Fibroblast of skin of abdomen (primary cell): Measurements from ENCODE around the gene FAM193A.
A peak's percentile ranks its signal among the peaks of the same experiment; 100 is the strongest.
"Not testable (repeated sequence)": the region's sequence is repeated elsewhere in the genome, so short reads cannot be mapped to it uniquely, and the experiment has no call there.

ENCODE experiments used
- DNase-seq: peaks from one replicate; pipeline ENCODE4 v3.0.0-alpha.2; 2013

Gene FAM193A

DNA sequence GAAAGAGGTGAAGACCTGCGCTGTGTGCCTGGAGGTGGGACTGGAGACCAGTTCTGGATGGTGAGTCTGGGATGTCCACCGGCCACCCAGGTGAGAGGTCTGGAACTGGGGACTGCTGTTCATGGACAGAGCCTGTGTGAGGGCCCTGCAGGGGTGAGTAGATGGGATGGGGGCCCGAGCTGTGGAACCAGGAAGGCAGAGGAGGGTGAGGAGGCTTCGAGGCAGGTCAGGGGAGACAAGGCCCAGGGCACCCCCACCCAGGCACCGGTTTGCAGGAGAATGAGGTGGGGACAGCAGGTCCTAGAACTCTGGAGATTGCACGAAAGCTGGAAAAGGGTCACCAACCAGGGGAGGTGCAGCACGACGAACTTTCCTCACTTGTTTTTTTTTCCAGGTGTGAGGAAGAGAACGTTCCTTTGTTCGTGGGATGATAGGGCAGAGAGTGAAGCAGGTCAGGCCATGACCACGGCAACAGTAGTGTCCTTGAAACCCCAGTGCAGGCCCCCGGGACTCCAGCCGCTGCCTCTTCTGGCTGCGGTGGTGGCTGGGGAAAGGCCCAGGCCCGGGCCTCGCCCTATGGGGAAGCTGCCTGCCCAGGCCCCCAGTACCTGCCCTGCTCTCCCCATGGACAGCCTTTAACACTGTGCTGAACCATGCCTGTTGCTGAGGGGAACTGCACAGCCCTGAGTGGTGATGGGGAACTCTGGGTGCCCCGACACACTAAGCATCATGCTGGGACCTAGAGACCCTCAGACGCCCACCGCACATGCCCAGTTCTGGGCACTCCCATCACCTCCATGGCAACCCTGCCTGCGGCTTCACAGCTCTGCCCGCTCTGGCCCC lies 196.8 kb downstream of the FAM193A start:
- DNase-seq, result no peak

DNA sequence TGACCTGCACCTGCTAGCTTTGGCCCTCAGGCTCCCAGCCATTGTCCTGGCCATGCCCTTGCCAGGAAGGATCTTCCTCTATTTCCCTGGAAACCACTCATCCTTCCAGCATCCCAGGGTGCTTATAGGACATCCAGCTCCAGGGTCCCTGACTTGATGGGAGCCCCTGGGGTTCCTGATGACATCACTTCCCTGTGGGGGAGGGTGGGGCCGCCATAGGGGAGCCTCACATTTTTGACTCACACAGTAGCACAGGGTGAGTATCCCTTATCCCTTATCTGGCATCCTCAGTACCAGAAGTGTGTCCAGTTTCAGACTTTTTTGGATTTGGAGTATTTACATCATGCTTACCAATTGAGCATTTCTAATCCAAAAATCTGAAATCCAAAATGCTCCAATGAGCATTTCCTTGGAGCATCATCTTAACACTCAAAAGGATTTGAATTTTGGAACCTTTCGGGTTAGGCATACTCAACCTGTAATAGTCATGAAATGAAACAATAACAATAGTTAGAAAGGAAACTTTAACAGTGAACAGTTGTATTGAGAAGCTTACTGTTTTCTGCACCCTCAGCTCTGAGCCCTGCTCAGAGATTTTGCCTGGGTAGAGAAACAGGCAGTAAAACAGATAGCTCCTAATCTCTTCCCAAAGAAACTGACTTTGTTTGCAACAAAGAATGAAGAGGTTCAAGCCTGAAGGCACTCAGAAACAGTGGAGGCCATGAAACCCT lies 197.6 kb downstream of the FAM193A start:
- no peak for DNase-seq

DNA sequence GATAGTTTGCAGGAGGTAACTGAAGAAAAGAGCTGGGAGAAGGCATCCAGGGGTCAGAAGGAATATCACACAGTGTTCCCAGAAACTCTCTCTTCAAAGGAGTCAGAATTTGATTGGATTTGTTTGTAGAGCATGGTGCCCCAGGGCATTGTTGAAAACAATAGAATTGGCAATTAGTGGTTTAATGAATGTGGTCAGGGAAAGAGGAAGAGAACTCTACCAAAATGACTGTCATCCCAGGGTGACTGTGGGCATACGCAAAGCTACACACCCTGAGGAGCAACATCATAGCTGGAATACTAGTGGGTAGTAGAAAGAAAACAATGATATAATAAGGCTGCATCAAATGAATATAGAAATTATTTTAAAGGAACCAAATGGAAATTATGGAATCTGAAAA lies 198.2 kb downstream of the FAM193A start:
- no peak for DNase-seq

DNA sequence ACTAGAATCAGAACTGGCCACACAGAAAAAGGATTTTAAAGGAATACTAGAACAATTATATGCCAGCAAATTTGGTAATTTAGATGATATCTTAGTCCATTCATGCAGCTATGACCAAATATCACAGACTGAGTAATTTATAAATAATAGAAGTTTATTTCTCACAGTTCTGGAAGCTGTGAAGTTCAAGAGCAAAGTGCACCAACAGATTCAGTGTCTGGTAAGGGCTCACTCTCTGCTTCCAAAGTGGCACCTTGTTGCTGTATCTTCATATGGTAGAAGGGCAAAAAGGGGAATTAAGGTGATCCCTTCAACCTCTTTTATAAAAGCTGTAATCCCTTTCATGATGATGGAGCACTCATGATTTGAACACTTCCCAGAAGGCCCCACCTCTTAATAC lies 199.4 kb downstream of the FAM193A start:
- DNase-seq, result no peak

DNA sequence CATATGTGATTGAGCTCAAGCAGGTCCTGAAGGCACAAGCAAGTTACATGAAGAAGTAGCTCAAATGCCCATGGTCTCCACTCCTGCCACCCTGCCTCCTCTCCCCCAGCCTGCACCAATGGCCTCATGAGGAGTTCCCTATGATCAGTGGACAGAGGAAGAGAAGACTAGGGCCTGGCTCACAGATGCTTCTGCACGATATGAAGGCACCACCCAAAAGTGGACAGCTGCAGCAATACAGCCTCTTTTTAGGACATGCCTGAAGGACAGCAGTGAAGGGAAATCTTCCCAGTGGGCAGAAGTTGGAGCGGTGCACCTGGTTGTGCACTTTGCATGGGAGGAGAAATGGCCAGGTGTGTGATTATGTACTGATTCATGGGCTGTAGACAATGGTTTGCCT lies 201.8 kb downstream of the FAM193A start:
- DNase-seq, result not testable (repeated sequence)

DNA sequence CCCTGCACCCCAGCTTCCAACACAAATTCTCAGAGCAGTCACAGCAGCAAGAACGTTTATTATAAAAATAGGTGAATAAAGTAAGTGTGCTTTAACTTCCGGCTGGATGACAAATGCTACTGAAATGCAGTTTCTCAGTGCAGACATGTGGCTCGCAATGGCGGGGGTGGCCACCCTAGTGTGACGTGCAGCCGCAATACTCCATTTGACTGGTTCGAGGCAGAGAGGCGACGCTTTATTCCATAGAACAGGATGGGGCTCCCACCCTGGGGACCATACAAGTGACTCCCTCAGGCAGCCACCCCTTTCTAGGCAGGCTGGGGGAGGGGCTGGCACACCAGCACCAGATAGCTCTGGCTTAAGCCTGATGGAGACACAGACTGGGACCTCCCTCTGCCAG lies 205.2 kb downstream of the FAM193A start:
- DNase-seq, result peak; percentile 37

DNA sequence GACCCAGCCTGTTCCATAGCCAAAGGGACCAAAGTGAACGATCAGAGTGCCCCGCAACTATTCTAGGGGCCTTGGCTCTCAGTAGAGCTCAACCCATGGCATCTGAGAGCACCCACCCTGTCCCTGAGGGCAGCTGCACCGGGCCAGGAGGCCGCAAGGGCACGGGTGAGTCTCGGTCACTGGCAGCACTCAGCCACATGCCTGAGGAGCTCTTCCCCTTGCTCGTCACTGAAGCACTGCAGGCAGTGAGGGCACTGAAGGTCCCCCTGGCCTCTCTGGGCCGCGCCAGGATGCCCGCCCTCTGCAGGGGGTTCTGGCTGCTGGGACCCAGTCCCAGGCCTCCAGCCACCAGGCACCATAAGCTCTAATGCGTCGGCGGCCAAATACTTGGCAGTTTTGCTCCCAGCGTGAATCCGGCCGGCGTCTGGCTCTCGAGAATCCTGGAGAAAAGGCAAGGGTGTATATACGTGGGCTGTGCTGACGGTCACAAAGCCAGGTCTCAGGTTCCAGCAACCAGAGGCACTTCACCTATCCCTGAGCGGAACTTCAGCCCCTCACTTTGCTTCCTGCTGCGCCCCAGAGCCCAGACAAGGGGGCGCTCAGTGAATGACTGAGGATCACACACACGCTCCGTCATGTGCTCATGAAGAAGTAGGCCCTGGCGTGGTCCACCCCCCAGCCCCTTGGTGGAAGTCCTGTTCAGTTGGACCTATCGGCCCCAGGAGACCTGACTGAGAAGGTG lies 205.8 kb downstream of the FAM193A start:
- DNase-seq, result no peak

DNA sequence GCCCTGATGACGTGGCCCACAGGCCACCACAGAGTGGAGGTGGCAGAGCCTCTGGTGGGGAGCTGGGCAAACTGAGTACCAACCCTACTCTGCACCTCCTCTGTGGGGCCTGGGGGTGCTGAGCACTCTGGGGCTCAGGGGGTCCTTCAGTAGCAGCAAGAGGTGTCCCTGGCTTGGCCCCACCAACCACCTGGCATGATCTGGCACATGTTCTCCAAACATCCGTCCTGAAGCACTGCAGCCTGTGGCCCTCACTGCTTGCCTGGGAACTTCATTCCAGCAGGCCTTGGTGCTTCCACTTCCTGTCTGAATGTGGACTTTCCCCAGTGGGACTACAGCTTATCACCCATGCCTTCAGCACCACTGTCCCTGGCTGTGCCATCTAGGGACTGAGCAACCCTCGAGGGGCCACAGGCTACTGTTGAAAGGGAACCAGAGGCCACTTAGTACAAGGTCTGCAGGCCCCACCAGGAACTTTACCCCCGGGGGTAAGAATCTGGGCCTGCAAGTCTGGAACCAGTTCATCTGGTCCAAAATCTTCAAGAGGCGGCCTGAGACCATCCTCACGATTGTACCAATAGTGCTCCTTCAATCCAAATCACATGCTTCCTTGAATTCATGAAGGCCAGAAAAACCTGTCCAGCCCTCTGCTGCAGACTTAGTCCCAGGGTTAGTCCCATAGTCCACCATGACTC lies 206.5 kb downstream of the FAM193A start:
- DNase-seq, result no peak

DNA sequence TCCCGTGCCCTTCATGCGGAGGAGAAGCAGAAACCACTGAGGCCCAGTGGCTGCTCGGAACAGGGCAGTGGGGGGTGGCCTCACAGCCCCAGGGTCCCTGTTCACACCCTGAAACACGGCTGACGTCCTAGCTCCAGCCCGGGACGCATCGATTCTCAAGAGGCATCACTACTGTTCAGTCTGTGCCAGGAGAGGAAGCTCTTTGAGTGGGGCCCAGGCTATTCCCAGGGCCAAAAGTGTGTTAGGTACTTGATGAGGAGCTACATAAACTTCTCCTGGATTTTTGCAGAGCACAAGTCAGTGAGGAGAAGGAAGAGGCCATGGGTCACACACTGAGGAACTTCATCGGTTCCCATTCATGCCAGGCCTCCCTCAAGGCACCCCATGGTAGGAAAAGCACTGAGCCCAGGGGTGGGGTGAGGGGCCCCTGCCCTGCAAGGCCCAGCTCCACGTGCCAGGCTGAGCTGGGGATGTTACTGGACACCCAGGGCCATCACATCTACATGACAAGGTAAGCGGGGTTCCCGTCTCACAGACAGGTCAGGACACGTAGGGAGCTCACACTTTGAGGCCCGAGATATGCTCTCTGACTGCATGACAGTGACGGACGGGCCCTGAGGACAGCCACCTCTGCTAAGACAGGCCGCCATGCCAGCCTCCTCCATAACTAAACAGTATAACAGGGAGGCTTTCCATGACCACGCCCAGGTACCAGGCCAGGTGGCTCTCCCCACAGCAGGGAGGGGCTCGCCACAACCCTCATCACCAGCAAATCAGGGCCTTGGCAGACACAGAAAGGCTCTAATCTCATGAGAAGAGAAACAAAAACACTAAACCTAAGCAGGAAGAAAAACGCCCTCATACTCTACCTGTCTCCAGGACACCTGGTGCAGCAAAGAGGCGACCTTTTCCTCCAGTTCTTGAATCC lies 207.3 kb downstream of the FAM193A start:
- DNase-seq, result no peak

DNA sequence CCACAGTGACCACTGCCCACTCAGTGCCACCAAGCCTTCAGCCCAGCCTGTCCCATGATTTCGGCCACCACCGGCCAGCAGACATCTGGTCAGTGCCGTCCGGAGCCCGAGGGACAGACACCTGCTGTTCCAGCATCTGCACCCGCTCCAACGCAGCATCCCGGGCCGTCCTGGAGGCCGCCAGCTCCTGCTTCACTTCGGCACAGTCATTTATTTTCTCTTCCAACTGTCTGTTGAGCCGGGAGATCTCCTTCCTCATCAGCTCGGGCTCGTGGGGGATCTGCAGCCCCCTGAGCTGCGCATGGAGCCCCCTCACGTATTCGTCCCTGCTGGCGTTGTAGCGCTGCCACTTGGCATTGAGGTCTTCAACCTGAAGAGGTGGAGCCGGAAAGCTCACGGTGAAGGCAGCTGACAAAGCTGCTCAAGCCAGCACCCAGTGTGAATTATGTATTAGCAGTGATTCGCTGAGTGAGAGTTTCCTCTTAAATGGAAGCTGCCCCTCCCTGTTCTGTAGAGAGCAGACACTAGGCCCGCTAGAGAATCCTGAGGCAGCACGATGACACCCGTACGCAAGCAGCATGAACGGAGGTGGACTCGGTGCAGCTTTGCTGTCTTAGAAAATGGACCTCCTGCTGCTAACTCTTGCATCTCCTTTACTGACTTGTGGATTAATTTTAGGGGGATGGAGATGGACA lies 208.3 kb downstream of the FAM193A start:
- DNase-seq, result no peak

DNA sequence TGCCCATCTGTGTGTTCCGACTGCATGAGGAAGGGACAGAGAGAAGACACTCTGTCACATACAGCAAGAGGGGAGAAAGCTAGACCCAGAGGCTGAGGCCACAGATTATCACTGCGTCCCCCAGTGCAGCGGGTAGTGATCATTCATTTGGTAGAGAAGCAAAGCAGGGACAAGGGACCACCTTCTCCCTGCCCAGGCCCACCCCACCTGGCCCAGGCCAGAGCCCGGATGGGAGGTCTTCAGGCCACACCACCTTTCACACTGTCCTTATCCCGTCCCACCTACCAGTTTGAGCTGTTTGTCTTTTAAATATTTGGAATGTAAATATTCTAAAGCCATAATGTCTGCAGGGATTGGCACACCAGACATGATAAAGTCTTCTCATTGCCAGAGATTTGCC lies 209.1 kb downstream of the FAM193A start:
- no peak for DNase-seq

DNA sequence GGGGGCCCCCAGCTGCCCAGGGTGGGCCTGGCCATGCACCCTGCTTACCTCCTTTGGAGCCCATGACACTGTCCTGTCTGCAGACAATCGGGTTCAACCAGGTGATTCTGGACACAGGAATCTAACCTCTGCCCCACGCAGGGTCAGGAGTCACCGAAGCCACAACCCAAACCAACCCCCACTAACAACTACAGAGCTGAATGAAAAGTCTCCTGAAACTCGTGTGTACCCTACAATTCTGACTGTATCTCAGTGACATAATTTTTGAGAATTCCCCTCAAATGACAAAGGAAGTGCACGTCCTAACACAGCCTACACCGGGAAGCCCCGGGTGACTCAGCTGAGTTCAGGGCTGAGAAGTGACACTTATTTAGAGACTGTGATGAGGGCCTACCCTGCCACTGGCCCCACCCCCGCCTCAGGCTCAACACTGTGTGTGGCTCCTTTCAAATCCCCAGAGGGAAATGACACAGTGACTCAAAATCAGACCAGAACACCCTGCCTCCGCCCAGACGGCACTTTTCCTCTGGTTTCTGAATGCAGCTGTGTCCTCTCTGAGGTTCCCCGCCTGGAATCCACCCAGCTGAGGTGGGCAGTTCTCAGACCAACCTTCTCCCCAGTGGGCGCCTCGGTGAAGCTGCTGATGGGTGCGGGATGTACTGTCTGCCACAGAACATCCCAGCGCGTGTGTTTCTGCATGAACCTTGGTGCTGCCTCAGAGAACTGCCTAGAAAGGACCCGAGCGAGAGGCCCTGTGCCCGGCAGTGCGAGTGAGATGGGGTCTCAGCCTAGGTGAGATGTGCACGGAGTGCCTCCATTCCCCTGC lies 209.7 kb downstream of the FAM193A start:
- DNase-seq, result peak; percentile 31

DNA sequence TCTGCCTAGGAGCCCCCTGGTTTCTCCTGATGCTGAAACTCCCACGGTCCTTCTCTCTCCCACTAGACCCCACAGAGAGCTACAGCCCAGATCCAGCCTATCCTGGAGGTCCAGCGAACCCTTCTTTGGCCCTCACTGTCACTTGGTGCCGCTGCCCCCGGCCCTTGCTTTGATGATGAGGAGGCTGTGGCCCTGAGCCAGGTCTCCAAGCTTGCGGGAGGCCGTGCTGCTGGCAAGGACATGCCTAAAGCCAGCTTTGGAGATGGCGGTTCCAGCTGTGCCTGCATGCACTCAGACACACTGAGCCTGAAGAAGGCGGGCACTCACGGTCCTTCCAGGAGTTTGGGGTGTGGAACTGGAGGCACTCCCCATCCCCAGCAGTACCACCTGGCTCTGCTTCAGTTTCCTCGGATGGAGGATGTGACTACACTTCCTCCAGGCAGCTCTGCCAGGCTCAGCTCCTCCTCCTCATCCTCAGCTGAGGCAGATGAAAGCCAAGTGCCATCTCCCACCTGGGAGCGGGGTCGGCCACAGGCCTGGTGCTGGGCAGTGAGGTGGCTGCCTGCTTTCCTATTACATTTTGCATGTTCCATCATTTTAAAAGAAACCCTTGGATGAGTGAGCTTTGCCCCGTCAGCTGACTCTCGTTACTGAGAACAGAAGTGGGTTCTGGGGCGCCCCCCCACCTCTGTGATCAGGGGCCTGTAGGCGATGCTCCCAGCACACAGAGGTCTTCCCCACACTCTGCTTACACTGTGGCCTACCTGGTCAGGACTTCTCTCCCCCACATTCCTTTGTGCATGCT lies 210.6 kb downstream of the FAM193A start:
- no peak for DNase-seq

DNA sequence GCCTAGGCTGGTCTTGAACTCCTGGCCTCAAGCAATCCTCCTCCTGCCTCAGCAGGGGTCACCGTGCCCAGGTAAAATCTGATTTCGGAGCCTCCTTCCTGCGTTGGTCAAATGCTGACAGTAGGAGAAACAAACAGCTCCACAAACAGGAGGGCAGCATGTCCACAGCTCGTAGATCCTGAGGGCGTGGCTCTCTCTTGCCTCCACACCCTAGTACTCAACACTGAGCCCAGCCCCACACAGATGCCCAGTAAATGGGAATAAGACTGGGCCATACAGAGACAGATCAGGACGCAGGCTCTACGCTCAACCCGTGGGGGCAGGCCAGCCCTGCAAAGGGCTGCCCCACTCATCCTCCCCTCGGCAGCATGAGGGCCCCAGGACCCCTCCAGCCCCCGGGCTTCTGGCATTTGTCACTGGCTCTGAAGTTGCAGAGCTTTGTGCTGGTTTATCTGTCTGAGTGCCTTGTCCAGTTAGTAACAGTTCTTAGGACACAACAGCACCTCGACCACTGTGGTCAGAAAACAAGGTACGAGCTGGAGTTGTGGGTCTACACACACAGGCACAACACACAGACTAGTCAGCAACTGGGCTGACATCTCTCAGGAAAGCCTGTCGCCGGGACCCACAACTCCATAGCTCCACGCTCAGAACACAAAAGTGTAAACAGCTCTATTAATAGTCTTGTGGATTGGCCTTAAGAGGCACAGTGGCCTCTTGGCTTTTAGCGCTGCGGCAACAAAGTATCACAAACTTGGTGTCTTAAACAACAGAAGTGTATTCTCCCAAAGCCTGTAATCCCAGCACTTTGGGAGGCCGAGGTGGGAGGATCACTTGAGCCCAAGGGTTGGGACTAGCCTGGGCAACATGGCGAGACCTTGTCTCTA lies 214.5 kb downstream of the FAM193A start:
- DNase-seq, result no peak

DNA sequence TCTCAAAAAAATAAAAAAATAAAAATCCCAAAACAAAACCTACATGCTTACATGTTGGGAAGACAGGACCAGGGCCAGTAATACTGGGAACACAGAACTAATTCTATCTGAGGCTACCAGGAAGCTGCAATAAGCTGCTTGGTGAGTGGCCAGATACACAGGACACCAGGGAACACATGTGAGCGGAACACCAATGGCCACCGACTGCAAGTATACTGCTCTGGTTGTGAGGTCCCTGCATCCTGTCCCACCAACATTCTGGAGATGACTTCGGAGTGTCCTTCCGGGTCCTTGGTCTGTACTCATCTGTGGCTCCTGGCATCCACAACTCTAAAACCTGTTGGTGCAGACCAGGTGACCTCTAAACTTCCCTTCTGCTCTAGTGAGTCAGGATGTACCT lies 217.0 kb downstream of the FAM193A start:
- DNase-seq, result no peak

DNA sequence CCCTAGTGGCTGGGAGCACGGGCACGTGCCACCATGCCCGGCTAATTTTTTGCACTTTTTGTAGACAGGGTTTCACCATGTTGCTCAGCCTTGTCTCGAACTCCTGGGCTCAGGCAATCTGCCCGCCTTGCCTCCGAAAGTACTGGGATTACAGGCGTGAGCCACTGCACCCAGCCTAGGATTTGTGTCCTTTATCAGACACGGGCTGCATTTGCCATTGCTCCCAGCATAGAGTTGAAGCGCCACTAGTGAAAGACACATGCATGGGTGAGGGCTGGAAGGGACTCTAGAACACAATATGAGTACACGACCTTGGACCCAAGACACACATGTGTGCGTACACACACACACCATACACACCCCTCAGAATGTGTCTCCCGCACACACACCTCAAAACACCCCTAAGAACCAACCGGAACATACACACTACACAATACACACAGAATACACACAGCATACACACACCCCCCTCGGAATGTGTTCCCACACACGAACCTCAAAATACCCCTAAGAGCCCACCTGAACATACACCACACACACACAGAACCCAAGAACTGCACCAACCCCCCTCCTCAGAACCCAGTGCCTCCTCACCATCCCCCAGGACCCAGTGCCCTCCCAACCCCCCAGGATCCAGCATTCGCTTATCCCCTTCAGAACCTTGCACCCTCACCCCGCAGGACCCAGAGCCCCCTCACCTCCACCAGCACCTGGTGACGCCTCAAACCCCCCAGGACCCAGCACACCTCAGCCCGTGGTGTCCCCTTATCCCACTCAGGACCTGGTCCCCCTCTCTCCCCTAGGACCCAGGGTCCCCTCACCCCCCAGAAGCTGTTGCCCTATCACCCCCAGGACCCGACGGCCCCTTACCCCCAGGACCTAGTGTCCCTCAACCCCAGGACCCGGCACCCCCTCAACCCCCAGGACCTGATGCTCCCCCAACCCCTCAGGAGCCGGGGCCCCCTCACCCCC lies 218.7 kb downstream of the FAM193A start:
- DNase-seq, result no peak
